AG08396 (cell line): ENCODE measurements around the gene VPS37D.

Source experiments
- DNase-seq: peaks from one replicate; pipeline ENCODE4 v3.0.0; 2012; ENCODE audit warnings: low spot score, mixed read lengths

The VPS37D gene

DNA sequence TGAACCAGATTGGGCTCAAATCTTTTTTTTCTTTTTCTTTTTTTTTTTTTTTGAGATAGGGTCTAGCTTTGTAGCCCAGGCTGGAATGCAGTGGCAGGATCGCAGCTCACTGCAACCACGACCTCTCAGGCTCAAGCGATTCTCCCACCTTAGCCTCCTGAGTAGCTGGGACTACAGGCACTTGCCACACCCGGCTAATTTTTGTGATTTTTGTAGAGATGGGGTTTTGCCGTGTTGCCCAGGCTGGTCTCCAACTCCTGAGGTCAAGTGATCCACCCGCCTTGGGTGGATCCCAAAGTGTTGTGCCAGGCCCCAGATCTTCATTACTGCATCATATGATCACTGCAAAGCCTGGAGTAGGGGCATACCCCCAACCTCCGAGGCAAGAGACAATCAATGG, 12.9 kb downstream of the VPS37D start:
- DNase-seq = no peak

DNA sequence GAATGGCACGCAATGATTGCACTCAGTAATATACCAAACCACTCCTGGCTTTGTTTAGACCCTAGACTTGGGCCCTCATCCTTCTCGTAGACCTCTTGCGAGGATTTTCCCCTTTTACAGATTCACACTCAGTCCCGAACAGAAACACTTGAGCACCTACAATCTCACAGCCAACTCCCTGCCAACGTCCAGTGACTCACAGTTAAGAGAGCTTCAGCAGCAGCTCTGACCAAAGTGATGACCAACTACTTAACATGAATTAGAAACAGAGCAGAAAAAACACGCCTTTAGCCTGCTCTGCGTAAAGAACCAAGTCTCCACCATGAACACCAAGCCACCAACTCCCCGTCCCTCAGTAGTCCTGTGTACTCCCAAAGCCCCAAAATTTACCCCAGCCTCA, 13.4 kb downstream of the VPS37D start:
- DNase-seq = no peak

DNA sequence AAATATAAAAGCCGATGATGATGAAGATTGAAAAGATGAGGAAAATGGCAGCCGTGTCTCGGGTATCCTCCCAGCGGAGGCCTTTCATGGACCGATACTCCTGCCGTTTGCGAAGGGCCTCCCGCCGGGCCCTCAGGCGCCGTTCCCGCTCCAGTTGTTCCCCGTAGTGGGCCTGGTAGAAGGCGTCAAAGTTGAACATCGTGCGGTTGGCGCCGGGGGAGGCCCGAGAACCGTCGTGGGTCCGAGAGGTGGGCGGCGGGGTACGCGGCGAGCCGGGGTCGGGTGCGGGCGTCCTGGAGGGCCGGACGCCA, 15.1 kb downstream of the VPS37D start:
- DNase-seq = no peak

GRCh38 chr7:73683056-73683787, 15.6 kb downstream of the VPS37D start, which contains the start of the genes BUD23 and DNAJC30:
Gene BUD23 (plus strand): TSS chr7:73683597. CDS start chr7:73683626, 29 bp downstream.
Gene DNAJC30 (minus strand): TSS chr7:73683453. CDS start chr7:73683423, 30 bp downstream.
- DNase-seq = peak; percentile 99

GRCh38 chr7:73683788-73684693, 16.4 kb downstream of the VPS37D start:
- DNase-seq = no peak

DNA sequence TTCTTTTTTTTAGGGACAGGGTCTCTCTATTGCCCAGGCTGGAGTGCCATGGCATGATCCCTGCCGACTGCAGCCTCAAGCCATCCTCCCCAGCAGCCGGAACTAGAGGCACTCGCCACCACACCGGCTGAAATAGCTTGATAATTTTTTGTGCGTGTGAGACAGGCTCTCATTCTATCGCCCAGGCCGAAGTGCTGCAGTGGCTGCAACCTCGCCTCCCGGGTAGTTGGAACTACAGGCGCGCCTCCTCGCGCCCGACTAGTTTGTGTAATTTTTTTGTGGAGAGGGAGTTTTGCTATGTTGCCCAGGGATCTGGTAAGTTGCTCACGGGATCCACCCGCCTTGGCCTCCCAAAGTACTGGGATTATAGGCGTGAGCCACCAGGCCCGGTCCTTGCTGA, 17.7 kb downstream of the VPS37D start:
- DNase-seq = no peak

DNA sequence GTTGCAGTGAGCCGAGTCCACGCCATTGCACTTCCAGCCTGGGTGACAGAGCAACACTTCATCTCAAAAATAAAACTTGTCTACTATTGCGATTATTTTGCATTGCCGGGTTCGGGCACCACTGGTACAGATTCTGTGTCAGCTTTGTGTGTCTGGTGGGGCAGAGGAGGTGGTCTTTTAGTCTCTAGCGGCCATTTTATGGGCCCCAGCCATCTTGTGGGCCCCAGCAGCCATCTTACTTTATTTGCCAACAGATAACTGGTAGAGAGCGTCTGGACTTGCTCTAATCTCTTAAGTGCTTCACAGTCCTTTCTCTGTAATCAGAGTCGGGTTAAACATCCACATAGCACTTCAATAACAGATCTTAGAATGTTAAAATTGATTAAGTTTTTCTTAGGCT, 20.7 kb downstream of the VPS37D start:
- no peak for DNase-seq

- no peak for DNase-seq
These were observed 23.0 kb downstream of the VPS37D start for GRCh38 chr7:73690646-73691045.

GRCh38 chr7:73696372-73696771, 28.7 kb downstream of the VPS37D start:
- DNase-seq = no peak

GRCh38 chr7:73698410-73698809, 30.8 kb downstream of the VPS37D start:
- DNase-seq = no peak

DNA sequence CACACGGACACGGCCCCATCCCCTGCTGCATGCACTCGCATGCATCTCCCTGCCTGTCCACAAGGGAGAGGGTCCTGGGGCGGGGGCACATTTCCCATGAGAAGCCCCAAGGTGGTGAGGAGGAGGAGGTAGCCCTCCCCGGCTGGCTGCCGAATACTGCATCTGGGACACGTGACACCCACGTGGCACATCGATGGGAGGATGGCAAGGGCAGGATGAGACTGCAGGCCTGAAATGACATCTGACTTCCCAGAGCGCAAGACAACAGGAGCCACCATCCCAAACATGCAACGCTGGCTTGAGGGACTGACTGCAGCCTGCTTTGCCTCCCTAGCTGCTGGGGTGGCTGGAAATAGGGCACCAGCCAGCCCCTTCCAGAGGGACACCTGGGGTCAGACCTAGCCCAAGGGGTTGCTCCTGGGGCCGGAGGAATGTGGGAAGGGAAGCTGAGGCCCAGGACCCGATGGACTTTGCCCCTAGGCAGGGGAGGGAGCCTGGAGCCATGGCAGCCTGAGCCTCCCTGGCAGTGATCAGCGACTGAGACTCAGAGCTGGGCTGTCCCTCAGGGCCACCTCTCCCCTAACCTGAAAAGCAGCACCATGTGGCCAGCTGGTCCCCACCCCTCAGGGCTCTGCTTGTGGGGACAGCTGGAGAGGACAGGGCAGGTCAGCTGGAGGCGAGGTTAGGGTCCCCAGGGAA, 31.9 kb downstream of the VPS37D start:
- DNase-seq = no peak

DNA sequence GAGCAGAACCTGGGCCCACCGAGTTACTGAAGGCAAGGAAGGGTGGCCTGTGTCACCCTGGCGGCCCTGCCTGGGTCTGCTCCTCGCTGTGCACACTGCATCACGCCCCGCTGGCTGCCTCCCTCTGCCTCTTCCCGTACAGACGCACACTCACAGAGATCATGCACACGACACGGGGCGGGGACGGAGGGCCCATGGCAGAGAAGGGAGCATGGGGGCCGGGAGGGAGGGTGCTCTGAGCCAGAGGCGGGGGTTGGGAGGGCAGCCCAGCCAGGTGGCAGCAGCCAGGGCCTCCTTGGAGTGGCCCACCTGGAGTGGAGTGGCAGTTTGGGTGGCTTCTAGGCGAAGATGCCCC, 32.4 kb downstream of the VPS37D start:
- no peak for DNase-seq

- no peak for DNase-seq
These were observed 33.0 kb downstream of the VPS37D start for GRCh38 chr7:73700581-73701134.

DNA sequence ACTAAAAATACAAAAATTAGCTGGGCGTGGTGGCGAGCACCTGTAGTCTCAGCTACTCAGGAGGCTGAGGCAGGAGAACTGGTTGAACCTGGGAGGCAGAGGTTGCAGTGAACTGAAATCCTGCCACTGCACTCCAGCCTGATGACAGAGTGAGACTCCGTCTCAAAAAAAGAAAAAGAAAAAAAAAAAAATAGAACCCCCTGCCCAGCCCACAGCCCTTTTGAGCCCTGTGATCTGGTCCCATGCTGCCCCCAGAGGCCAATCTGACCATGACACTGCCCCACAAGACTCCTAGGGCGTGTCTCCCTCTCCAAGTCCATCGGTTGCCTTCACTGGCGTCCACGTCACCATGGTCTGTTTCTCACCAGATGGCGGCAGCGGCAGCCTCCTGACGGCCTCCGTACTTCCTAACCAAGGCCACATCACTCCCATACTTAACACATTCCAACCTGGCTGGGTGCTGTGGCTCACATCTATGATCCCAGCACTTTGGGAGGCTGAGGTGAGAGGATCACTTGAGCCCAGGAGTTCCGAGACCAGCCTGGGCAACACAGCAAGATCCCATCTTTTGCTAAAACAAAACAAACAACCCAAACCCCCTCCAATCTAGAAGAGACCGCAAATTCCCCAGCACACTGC, 33.8 kb downstream of the VPS37D start:
- peak; percentile 77 for DNase-seq

- no peak for DNase-seq
These were observed 34.6 kb downstream of the VPS37D start for GRCh38 chr7:73702226-73702625.

- DNase-seq = no peak
These were observed 35.0 kb downstream of the VPS37D start for GRCh38 chr7:73702665-73703064.

- DNase-seq = no peak
These were observed 35.6 kb downstream of the VPS37D start for GRCh38 chr7:73703225-73703624.

GRCh38 chr7:73703757-73704639, 36.4 kb downstream of the VPS37D start:
- peak; percentile 73 for DNase-seq

DNA sequence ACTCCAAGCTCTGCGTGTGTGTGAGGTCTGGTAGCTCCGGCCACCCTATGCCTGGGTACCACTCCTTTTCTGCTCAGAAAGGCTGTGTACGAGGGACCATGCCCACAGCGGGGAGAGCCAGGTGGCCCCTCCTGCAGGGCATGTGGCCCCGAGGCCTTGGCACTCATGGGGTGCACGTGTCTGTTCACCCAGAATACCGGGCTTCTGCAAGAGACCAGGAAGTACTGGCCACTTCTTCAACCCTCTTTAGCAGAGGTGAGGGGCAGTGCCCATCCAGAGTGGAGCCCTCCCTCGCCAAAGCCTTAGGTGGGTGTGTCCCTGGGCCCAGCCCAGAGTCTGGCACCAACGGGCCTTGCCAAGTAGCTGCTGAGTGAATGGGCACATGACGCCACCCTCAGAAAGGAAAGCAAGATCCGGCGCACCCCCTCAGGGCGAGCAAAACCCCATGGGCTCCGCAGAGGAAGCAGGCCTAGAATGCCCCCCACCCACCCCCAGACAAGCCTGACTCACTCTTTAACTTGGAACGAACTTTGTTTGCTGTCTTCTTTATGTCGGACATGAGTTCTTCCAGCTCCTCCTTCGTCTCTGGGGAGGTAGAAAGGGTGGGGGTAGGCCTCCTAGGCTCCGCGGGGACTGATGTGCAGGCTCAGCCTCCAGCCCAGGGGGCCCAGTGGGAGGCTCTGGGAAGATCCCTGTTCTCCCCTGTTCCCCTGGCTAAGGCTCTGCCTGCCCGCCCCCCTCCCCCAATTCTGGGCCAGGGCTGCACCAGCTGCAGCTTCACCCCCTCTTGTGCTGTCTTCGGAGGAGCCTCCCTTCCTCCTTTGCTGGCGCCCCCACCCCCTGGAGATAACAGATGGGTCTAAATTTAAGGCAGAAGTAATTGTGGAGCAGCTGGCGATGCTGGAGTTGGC, 37.3 kb downstream of the VPS37D start:
- DNase-seq = no peak

DNA sequence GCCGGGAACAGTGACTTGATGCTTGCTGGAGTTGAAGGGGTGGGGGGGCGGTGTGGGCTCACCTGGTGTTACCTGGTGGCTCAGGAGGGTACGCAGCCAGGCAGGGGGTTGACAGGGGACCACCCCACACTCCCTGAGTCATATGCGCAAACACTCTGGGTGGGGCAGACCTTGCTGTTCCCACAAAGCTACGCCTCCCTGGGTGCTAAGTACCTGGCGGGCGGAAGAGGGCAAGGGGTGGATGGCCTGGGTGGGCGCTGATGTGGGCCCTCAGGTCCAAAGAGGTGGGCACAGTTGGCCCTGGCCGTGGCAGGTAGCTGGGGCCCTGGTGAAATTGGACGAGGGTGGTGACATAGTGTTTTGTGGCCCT, 37.9 kb downstream of the VPS37D start:
- DNase-seq = no peak
